PC-3 (cell line): Measurements from ENCODE around the gene ARL13A. TPM values are rescaled to one million over a fixed set of nuclear protein-coding genes. Genes with fewer than 3 reads are reported as not detected.

Experiments used
- ATAC-seq: fragments of 200-7000 bp; cut with Tn5 transposase; 2 replicates; pipeline ENCODE4 v1.9.1; 2020; ENCODE audit warnings: mild to moderate bottlenecking, moderate library complexity
- BruUV-seq: library from RNA; stranded (reverse); fragments of 400-500 nt; replicated peaks from 2 replicates; lab custom pipeline; 2021; lab: Mats Ljungman, UMichigan
- CTCF ChIA-PET: fragments of 300-600 bp; sonication (Branson Sonifier 250); formaldehyde crosslinking; loops from one replicate; lab custom pipeline; 2022; ENCODE audit warnings: antibody characterized with exemption; lab: Charles Lee
- POLR2A ChIA-PET: fragments of 300-600 bp; sonication (Branson Sonifier 250); formaldehyde crosslinking; loops from one replicate; lab custom pipeline; 2022; ENCODE audit warnings: antibody characterized with exemption; ENCODE audit not compliant: unreplicated experiment; lab: Charles Lee
- DNase-seq: peaks from one replicate; pipeline ENCODE4 v3.0.0-alpha.2; 2015
- H2AFZ ChIP-seq: fragments of 300-600 bp; sonication (generic); 2 replicates; pipeline ENCODE4 v1.6.0; 2016; ENCODE audit warnings: antibody characterized with exemption, low read length
- H3F3A ChIP-seq: fragments of 300-600 bp; sonication (generic); one replicate; pipeline ENCODE4 v1.6.0; 2017; ENCODE audit warnings: antibody characterized with exemption, low read length, control low read depth, mild to moderate bottlenecking; ENCODE audit not compliant: unreplicated experiment
- H3K27ac ChIP-seq: fragments of 300-600 bp; sonication (generic); 2 replicates; pipeline ENCODE4 v1.5.1; 2016; ENCODE audit warnings: mild to moderate bottlenecking, low read length
- H3K27me3 ChIP-seq: fragments of 300-600 bp; sonication (generic); 2 replicates; pipeline ENCODE4 v1.6.1; 2016; ENCODE audit warnings: low read length, mixed read lengths
- H3K36me3 ChIP-seq: fragments of 300-600 bp; sonication (generic); 2 replicates; pipeline ENCODE4 v1.6.1; 2016; ENCODE audit warnings: low read depth, mixed run types, low read length, mixed read lengths
- H3K4me1 ChIP-seq: fragments of 300-600 bp; sonication (generic); 2 replicates; pipeline ENCODE4 v1.5.1; 2016; ENCODE audit warnings: low read length; ENCODE audit not compliant: insufficient read depth
- H3K4me2 ChIP-seq: fragments of 300-600 bp; sonication (generic); 2 replicates; pipeline ENCODE4 v1.6.0; 2016; ENCODE audit warnings: low read length
- H3K4me3 ChIP-seq: fragments of 300-600 bp; sonication (generic); 2 replicates; pipeline ENCODE4 v1.5.1; 2016; ENCODE audit warnings: mild to moderate bottlenecking, low read length, mixed read lengths
- H3K79me2 ChIP-seq: fragments of 300-600 bp; sonication (generic); 2 replicates; pipeline ENCODE4 v1.6.1; 2017; ENCODE audit warnings: low read length, mixed read lengths
- H3K9ac ChIP-seq: fragments of 300-600 bp; sonication (generic); 2 replicates; pipeline ENCODE4 v1.6.0; 2016; ENCODE audit warnings: mild to moderate bottlenecking, low read length
- H3K9me2 ChIP-seq: fragments of 300-600 bp; sonication (generic); replicated peaks from 2 replicates; pipeline ENCODE4 v1.6.1; 2016; ENCODE audit warnings: mixed run types, low read length, mixed read lengths
- H3K9me3 ChIP-seq: fragments of 300-600 bp; sonication (generic); 2 replicates; pipeline ENCODE4 v1.6.1; 2016; ENCODE audit warnings: low read length, mixed read lengths
- H4K20me1 ChIP-seq: fragments of 300-600 bp; sonication (generic); 2 replicates; pipeline ENCODE4 v1.6.1; 2016; ENCODE audit warnings: low read length, mixed read lengths
- EZH2 ChIP-seq: fragments of 300-600 bp; sonication (generic); IDR thresholded peaks from one replicate; pipeline ENCODE4 v1.6.1; 2017; ENCODE audit warnings: antibody characterized with exemption, mild to moderate bottlenecking, low read length; ENCODE audit not compliant: unreplicated experiment
- EZH2phosphoT487 ChIP-seq: fragments of 300-600 bp; sonication (generic); IDR thresholded peaks from 2 replicates; pipeline ENCODE4 v1.6.1; 2018; ENCODE audit warnings: mild to moderate bottlenecking, antibody characterized with exemption, low read length, borderline replicate concordance
- intact Hi-C: fragments of 100-400 bp; cut with micrococcal nuclease; formaldehyde crosslinking; loops from 2 replicates; pipeline ENCODE4 v1.9.0; 2023
- total RNA-seq: library from RNA; depleted of rRNA; stranded (reverse); fragments of >200 nt; gene quantifications from 2 replicates; pipeline ENCODE4 v1.2.3, GENCODE V29; 2014
- TF ChIP-seq, protein P1 (sequence below): fragments of 300-600 bp; sonication (generic); conservative IDR thresholded peaks from 2 replicates; pipeline ENCODE4 v1.5.1; 2017; ENCODE audit warnings: antibody characterized with exemption, low read depth, mild to moderate bottlenecking, low read length

Gene ARL13A
- total RNA-seq, 1 experiment from 2014 or later: not detected

DNA sequence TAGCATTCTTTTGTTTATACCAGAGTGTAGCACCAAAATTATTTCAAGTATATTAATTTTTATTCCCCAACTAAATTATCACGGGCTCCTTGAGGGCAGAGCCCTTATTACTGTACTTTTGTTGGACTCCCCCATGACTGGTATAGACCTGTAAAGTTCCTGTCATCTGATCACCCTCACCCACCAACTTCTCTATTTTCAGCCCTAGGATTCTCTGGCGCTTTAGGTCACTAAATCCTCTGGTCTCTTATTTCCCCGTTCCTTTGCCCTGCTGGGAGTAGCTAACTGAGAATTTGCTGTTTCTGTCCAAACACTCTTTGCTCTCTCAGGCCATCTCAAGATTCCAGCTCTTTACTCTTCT lies 37.6 kb upstream of the ARL13A start:
- Histone ChIP-seq H3K4me2 (no peak overlapping the region), H3K27me3 (no peaks in the 10 kb centered on the region), H3K9ac (no peak overlapping the region), H3K9me3 (no peaks in the 10 kb centered on the region), H4K20me1 (no peaks in the 10 kb centered on the region), H3K79me2 (no peaks in the 10 kb centered on the region), H3K36me3 (no peaks in the 10 kb centered on the region), H3K4me1 (no peaks in the 10 kb centered on the region), H3F3A (no peaks in the 10 kb centered on the region), H3K27ac (no peak overlapping the region), H3K9me2 (no peaks in the 10 kb centered on the region), H3K4me3 (no peak overlapping the region), H2AFZ (no peak overlapping the region)
- intact Hi-C loops: no loop called here
- CTCF ChIA-PET: no interaction called here
- POLR2A ChIA-PET: no interaction called here
- DNase-seq (no peak), ATAC-seq (no peak)
- BruUV-seq: no TSS peak
- TF ChIP-seq, protein P1, sequence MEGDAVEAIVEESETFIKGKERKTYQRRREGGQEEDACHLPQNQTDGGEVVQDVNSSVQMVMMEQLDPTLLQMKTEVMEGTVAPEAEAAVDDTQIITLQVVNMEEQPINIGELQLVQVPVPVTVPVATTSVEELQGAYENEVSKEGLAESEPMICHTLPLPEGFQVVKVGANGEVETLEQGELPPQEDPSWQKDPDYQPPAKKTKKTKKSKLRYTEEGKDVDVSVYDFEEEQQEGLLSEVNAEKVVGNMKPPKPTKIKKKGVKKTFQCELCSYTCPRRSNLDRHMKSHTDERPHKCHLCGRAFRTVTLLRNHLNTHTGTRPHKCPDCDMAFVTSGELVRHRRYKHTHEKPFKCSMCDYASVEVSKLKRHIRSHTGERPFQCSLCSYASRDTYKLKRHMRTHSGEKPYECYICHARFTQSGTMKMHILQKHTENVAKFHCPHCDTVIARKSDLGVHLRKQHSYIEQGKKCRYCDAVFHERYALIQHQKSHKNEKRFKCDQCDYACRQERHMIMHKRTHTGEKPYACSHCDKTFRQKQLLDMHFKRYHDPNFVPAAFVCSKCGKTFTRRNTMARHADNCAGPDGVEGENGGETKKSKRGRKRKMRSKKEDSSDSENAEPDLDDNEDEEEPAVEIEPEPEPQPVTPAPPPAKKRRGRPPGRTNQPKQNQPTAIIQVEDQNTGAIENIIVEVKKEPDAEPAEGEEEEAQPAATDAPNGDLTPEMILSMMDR: no peak
- TF ChIP-seq EZH2phosphoT487 (no peak), EZH2 (no peak)

DNA sequence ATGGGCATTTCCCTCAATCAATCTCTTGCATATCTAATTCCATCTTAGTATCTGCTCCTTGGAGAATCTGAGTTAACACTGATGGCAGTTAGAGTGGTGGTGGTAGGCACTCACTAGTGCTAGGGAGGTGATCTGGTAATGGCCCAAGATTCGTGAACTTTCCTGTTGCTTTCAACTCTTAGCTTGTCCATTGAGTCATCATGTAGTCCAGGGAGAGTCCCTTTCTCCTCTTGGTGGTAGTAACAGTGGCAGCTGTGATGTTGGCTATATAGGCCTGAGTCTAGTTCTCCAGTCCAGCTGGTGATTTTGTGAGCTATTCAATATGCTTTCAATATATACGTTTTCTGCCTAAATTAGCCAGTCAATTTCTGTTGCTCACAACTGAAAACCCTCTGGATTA lies 33.7 kb upstream of the ARL13A start:
- Histone ChIP-seq H4K20me1 (no peaks in the 10 kb centered on the region), H2AFZ (no peak overlapping the region), H3K9me2 (no peaks in the 10 kb centered on the region), H3K27ac (no peak overlapping the region), H3K9ac (no peak overlapping the region), H3F3A (no peaks in the 10 kb centered on the region), H3K4me3 (no peak overlapping the region), H3K9me3 (no peaks in the 10 kb centered on the region), H3K36me3 (no peaks in the 10 kb centered on the region), H3K27me3 (no peaks in the 10 kb centered on the region), H3K4me1 (no peaks in the 10 kb centered on the region), H3K79me2 (no peaks in the 10 kb centered on the region), H3K4me2 (no peak overlapping the region)
- POLR2A ChIA-PET: no interaction called here
- TF ChIP-seq EZH2 (no peak), EZH2phosphoT487 (no peak)
- TF ChIP-seq, protein P1: no peak
- ATAC-seq: no peak
- CTCF ChIA-PET: no interaction called here
- DNase-seq: no peak
- intact Hi-C loops: no loop called here
- no TSS peak for BruUV-seq

DNA sequence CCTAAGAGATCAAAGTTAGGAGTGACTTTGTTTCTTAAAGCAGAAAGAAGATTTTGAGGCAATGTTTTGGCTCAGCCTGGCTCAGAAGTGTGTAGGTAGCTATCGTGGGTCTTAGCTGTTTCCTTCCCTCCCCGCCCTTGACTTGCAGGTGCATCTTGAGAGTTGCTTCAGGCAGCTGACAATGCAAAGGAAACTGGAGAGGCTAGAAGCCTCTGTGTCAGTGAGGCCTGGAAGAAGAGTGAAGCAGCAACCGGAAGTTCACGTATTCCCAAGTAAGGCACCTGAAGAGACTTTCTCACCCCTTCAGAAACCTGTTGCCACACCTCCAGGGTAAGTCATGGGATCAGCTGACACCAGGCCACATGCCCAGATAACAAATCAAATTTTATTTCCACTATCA lies 30.2 kb upstream of the ARL13A start:
- CTCF ChIA-PET: no interaction called here
- no peak for DNase-seq
- Histone ChIP-seq H3K9me2 (no peaks in the 10 kb centered on the region), H3K36me3 (no peaks in the 10 kb centered on the region), H2AFZ (no peak overlapping the region), H3K9me3 (no peaks in the 10 kb centered on the region), H3K79me2 (no peaks in the 10 kb centered on the region), H3K27ac (no peak overlapping the region), H3K4me1 (no peaks in the 10 kb centered on the region), H3K27me3 (no peaks in the 10 kb centered on the region), H4K20me1 (no peaks in the 10 kb centered on the region), H3K9ac (no peak overlapping the region), H3K4me3 (no peak overlapping the region), H3F3A (no peaks in the 10 kb centered on the region), H3K4me2 (no peak overlapping the region)
- no peak for TF ChIP-seq EZH2phosphoT487
- TF ChIP-seq EZH2: no peak
- TF ChIP-seq, protein P1: no peak
- ATAC-seq: no peak
- intact Hi-C loops: no loop called here
- BruUV-seq: no TSS peak
- POLR2A ChIA-PET: no interaction called here
